ENCODE measurements around the gene MEX3B.
A peak's percentile ranks its signal among the peaks of the same experiment; 100 is the strongest.

The MEX3B gene

GRCh38 chr15:82045892-82046665, at the start of gene MEX3B:
MEX3B (minus strand) TSS chr15:82046018; CDS start chr15:82045705, 313 bp downstream.
- peak; percentile 80 for FAIRE-seq
- peak; percentile 94 for DNase-seq (ENCODE audit: insufficient read length, low spot score)

GRCh38 chr15:82093774-82094211, 48.0 kb upstream of the MEX3B start:
- FAIRE-seq (peak; percentile 83), DNase-seq (ENCODE audit: insufficient read length, low spot score) (peak; percentile 79)

GRCh38 chr15:82093325-82093724, 47.5 kb upstream of the MEX3B start:
- FAIRE-seq, result no peak

GRCh38 chr15:82091636-82092140, 45.9 kb upstream of the MEX3B start:
- DNase-seq (ENCODE audit: insufficient read length, low spot score) (no peak), FAIRE-seq (no peak)

More at GRCh38 chr15:82093325-82093724, 47.5 kb upstream of the MEX3B start:
- DNase-seq (ENCODE audit: insufficient read length, low spot score), result no peak

GRCh38 chr15:82086243-82086995, 40.6 kb upstream of the MEX3B start:
- DNase-seq (ENCODE audit: insufficient read length, low spot score), result no peak
- no peak for FAIRE-seq

GRCh38 chr15:82081914-82082762, 36.3 kb upstream of the MEX3B start:
- peak; percentile 79 for DNase-seq (ENCODE audit: insufficient read length, low spot score)

GRCh38 chr15:82080774-82081173, 35.0 kb upstream of the MEX3B start:
- FAIRE-seq (no peak), DNase-seq (ENCODE audit: insufficient read length, low spot score) (no peak)

More at GRCh38 chr15:82081914-82082762, 36.3 kb upstream of the MEX3B start:
- FAIRE-seq, result peak; percentile 68

GRCh38 chr15:82079736-82080135, 33.9 kb upstream of the MEX3B start:
- DNase-seq (ENCODE audit: insufficient read length, low spot score) (no peak), FAIRE-seq (no peak)

- FAIRE-seq (no peak), DNase-seq (ENCODE audit: insufficient read length, low spot score) (no peak)
Measured at GRCh38 chr15:82074610-82075009, 28.8 kb upstream of the MEX3B start.

- FAIRE-seq (no peak), DNase-seq (ENCODE audit: insufficient read length, low spot score) (no peak)
Measured at GRCh38 chr15:82072926-82073537, 27.2 kb upstream of the MEX3B start.

- DNase-seq (ENCODE audit: insufficient read length, low spot score), result no peak
Measured at GRCh38 chr15:82066455-82066854, 20.6 kb upstream of the MEX3B start.

GRCh38 chr15:82064824-82065223, 19.0 kb upstream of the MEX3B start:
- DNase-seq (ENCODE audit: insufficient read length, low spot score) (no peak), FAIRE-seq (no peak)

More at GRCh38 chr15:82066455-82066854, 20.6 kb upstream of the MEX3B start:
- no peak for FAIRE-seq

- DNase-seq (ENCODE audit: insufficient read length, low spot score) (no peak), FAIRE-seq (no peak)
Measured at GRCh38 chr15:82062479-82063454, 16.9 kb upstream of the MEX3B start.

- DNase-seq (ENCODE audit: insufficient read length, low spot score) (no peak), FAIRE-seq (no peak)
Measured at GRCh38 chr15:82060817-82061216, 15.0 kb upstream of the MEX3B start.

- no peak for DNase-seq (ENCODE audit: insufficient read length, low spot score)
- FAIRE-seq, result no peak
Measured at GRCh38 chr15:82058517-82059204, 12.8 kb upstream of the MEX3B start.

- DNase-seq (ENCODE audit: insufficient read length, low spot score) (no peak), FAIRE-seq (no peak)
Measured at GRCh38 chr15:82058026-82058425, 12.2 kb upstream of the MEX3B start.

GRCh38 chr15:82056958-82057823, 11.4 kb upstream of the MEX3B start:
- no peak for DNase-seq (ENCODE audit: insufficient read length, low spot score)
- no peak for FAIRE-seq
